ENCODE data around the gene CPT1C. TPM values are rescaled to one million over a fixed set of nuclear protein-coding genes. Genes with fewer than 3 reads are reported as not detected.

CPT1C gene
- total RNA-seq, 1 donor from 2014 or later: 0.35 TPM

DNA sequence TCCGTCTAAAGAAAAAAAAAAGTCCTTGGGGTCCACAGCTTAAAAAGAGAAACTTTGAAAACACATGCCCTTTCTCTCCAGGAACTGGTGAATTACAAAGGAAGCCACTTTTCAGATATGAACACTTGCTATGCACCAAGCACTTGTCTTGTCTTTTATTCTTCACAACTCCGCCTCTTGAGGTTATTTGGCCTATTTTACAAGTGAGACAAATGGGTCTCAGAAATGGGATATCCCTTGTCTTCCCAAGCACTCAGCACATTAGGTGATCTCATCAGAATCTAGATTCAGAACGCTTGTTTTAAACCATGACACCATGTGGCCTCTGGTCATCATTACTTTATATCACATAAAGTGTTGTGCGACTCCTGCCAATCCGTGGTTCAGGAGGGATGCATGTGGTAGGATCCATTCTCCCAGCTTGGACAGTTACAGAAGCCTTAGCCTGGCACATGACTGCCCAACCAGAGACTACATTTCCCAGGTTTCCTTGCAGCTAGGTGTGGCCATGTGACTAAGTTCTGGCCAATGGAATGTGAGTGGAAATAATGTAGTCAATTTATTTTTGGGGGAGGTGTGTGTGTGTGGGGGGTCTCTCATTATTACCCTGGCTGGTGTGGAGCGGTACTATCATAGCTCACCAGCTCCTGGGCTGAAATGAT, 58.3 kb downstream of the CPT1C start:
- ChIA-PET CTCF (interaction anchor here (0.7 kb wide), 1 partner anchor 67 kb away, joined by 3 read pairs; no protein-coding TSS in a partner anchor), POLR2A (interaction anchor here (0.6 kb wide), 1 partner anchor 826 kb away, joined by 10 read pairs; no protein-coding TSS in a partner anchor)
- Mint-ChIP-seq H3K27ac (no peak overlapping the region), H3K9me3 (peaks cover 2% of the 10 kb centered on the region), H3K4me1 (no peaks in the 10 kb centered on the region), H3K27me3 (peaks cover 4% of the 10 kb centered on the region), H3K4me3 (no peak overlapping the region), H3K36me3 (ENCODE audit: low read depth) (peaks cover 2% of the 10 kb centered on the region)
- no peak for DNase-seq
- TF ChIP-seq, protein P1, sequence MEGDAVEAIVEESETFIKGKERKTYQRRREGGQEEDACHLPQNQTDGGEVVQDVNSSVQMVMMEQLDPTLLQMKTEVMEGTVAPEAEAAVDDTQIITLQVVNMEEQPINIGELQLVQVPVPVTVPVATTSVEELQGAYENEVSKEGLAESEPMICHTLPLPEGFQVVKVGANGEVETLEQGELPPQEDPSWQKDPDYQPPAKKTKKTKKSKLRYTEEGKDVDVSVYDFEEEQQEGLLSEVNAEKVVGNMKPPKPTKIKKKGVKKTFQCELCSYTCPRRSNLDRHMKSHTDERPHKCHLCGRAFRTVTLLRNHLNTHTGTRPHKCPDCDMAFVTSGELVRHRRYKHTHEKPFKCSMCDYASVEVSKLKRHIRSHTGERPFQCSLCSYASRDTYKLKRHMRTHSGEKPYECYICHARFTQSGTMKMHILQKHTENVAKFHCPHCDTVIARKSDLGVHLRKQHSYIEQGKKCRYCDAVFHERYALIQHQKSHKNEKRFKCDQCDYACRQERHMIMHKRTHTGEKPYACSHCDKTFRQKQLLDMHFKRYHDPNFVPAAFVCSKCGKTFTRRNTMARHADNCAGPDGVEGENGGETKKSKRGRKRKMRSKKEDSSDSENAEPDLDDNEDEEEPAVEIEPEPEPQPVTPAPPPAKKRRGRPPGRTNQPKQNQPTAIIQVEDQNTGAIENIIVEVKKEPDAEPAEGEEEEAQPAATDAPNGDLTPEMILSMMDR (IDR thresholded peaks at IDR 0.05): no peak
- intact Hi-C loops (cut with micrococcal nuclease): no loop called here
- no peak for ATAC-seq (ENCODE audit: low read depth)

DNA sequence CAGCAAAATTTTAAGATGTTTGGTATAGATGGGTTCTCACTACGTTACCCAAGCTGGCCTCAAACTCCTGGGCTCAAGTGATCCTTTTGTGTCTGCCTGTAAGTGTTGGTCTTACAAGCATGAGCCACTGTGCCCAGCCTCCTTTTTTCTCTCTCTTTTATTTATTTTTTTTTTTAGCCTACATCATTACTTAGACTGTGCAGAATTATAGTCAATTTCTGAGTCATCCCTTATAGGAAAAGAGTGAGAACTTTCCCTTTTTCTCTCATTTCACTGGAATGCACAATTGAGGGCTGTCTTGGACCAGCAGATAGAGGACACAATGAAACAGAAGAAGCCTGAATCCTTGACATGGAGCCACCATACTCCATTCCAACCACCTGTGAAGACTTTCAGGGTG, 58.9 kb downstream of the CPT1C start:
- CTCF ChIA-PET: interaction anchor here (0.7 kb wide), 1 partner anchor 66 kb away, joined by 3 read pairs; no protein-coding TSS in a partner anchor
- Mint-ChIP-seq H3K36me3 (ENCODE audit: low read depth) (peaks cover 2% of the 10 kb centered on the region), H3K9me3 (peaks cover 2% of the 10 kb centered on the region), H3K4me1 (no peaks in the 10 kb centered on the region), H3K4me3 (no peak overlapping the region), H3K27ac (no peak overlapping the region), H3K27me3 (peaks cover 4% of the 10 kb centered on the region)
- TF ChIP-seq, protein P1 (IDR thresholded peaks at IDR 0.05): no peak
- no peak for ATAC-seq (ENCODE audit: low read depth)
- POLR2A ChIA-PET: interaction anchor here (0.6 kb wide), 1 partner anchor 826 kb away, joined by 10 read pairs; no protein-coding TSS in a partner anchor
- DNase-seq: no peak
- intact Hi-C loops (cut with micrococcal nuclease): no loop called here

- Mint-ChIP-seq H3K4me3 (no peak overlapping the region), H3K27me3 (no peaks in the 10 kb centered on the region), H3K4me1 (no peaks in the 10 kb centered on the region), H3K9me3 (peaks cover 4% of the 10 kb centered on the region), H3K36me3 (ENCODE audit: low read depth) (peaks cover 2% of the 10 kb centered on the region), H3K27ac (no peak overlapping the region)
- ChIA-PET CTCF (no interaction called here), POLR2A (interaction anchor here (1.1 kb wide), 1 partner anchor 14 kb away, joined by 3 read pairs; no protein-coding TSS in a partner anchor)
- DNase-seq (no peak), ATAC-seq (ENCODE audit: low read depth) (no peak)
- TF ChIP-seq, protein P1 (IDR thresholded peaks at IDR 0.05): no peak
- intact Hi-C loops (cut with micrococcal nuclease): no loop called here
Measured at GRCh38 chr19:49752701-49753100, 61.8 kb downstream of the CPT1C start.

GRCh38 chr19:49755956-49756355, 65.0 kb downstream of the CPT1C start:
- intact Hi-C loops (cut with micrococcal nuclease): no loop called here
- peaks cover 2% of the 10 kb centered on the region for H3K36me3 Mint-ChIP-seq (ENCODE audit: low read depth)
- ATAC-seq (ENCODE audit: low read depth) (no peak), DNase-seq (no peak)
- POLR2A ChIA-PET: interaction anchor here (0.6 kb wide), 1 partner anchor 27 kb away, joined by 7 read pairs; no protein-coding TSS in a partner anchor
- no peak overlapping the region for H3K27ac Mint-ChIP-seq
- TF ChIP-seq, protein P1 (IDR thresholded peaks at IDR 0.05): no peak
- H3K4me3 Mint-ChIP-seq: no peak overlapping the region
- no peaks in the 10 kb centered on the region for H3K4me1 Mint-ChIP-seq
- peaks cover 4% of the 10 kb centered on the region for H3K9me3 Mint-ChIP-seq
- no peaks in the 10 kb centered on the region for H3K27me3 Mint-ChIP-seq
- CTCF ChIA-PET: interaction anchor here (1.2 kb wide), 1 partner anchor 38 kb away, joined by 3 read pairs; no protein-coding TSS in a partner anchor

- Mint-ChIP-seq H3K4me1 (peaks cover 1% of the 10 kb centered on the region), H3K36me3 (ENCODE audit: low read depth) (no peaks in the 10 kb centered on the region), H3K27ac (no peak overlapping the region), H3K27me3 (no peaks in the 10 kb centered on the region), H3K4me3 (no peak overlapping the region), H3K9me3 (peaks cover 2% of the 10 kb centered on the region)
- TF ChIP-seq, protein P1 (IDR thresholded peaks at IDR 0.05): no peak
- ChIA-PET POLR2A (no interaction called here), CTCF (no interaction called here)
- ATAC-seq (ENCODE audit: low read depth) (no peak), DNase-seq (no peak)
- intact Hi-C loops (cut with micrococcal nuclease): no loop called here
Measured at GRCh38 chr19:49758292-49758691, 67.4 kb downstream of the CPT1C start.

Measured in activated B cell treated with CpG ODN at 0.5 μM for 24 hours (primary cell).